HepG2 (cell line): ENCODE measurements around the gene THAP10. TPM values are rescaled to one million over a fixed set of nuclear protein-coding genes. Genes with fewer than 3 reads are reported as not detected.

Experiments used
- ATAC-seq: fragments of 200-7000 bp; cut with Tn5 transposase; 3 replicates; pipeline ENCODE4 v1.9.1; 2020; ENCODE audit warnings: mild to moderate bottlenecking, moderate library complexity
- BruUV-seq: library from RNA; stranded (reverse); fragments of 400-500 nt; replicated peaks from 2 replicates; lab custom pipeline; 2021; lab: Mats Ljungman, UMichigan
- CTCF ChIA-PET: fragments of 300-600 bp; formaldehyde crosslinking; extraction: SDS; loops from one replicate; lab custom pipeline; 2021; ENCODE audit warnings: low total read pairs, inconsistent platforms, low intra/inter-chr PET ratio; lab: Yijun Ruan, JAX
- POLR2A ChIA-PET: fragments of 350-600 bp; sonication (Branson Sonifier 250); formaldehyde crosslinking; loops from one replicate; lab custom pipeline; 2020; ENCODE audit warnings: antibody characterized with exemption, inconsistent platforms; lab: Yijun Ruan, JAX
- DNase-seq: peaks from one replicate; pipeline ENCODE4 v3.0.0-alpha.2; 2015; ENCODE audit warnings: low spot score
- FAIRE-seq: peaks from 3 replicates; lab custom pipeline; 2011; peaks lifted over from hg19 to GRCh38; lab: Jason Lieb, UNC
- H2AFZ ChIP-seq: one replicate; pipeline ENCODE4 v1.6.1; 2011; ENCODE audit warnings: low read length, inconsistent platforms
- H3K27ac ChIP-seq: fragments of 300-600 bp; 3 replicates; pipeline ENCODE4 v1.8.0; 2011; ENCODE audit warnings: mixed run types, mild to moderate bottlenecking, mixed read lengths, low read length, inconsistent platforms; ENCODE audit not compliant: insufficient read depth; ENCODE audit errors: extremely low read length
- H3K27me3 ChIP-seq, 2 experiments: fragments of 200-600 bp in 1 of 2; 2 replicates in 1 of 2; 3 replicates in 1 of 2; pipeline versions ENCODE4 v1.6.0 to v1.8.0; 2011; ENCODE audit warnings: low read length in 2 of 2, mild to moderate bottlenecking in 2 of 2, moderate library complexity in 2 of 2, inconsistent platforms in 1 of 2; ENCODE audit not compliant: insufficient read depth in 2 of 2, control insufficient read depth in 1 of 2
- H3K36me3 ChIP-seq, 2 experiments: fragments of 200-600 bp in 1 of 2; replicated peaks in 1 of 2; 2 replicates in 1 of 2; 3 replicates in 1 of 2; pipeline versions ENCODE4 v1.5.1 to v1.8.0; 2011; ENCODE audit warnings: low read length in 2 of 2, inconsistent platforms in 1 of 2; ENCODE audit not compliant: insufficient read depth in 2 of 2, control insufficient read depth in 1 of 2
- H3K4me1 ChIP-seq: 2 replicates; pipeline ENCODE4 v1.5.1; 2012; ENCODE audit warnings: low read length, inconsistent platforms; ENCODE audit not compliant: insufficient read depth
- H3K4me2 ChIP-seq: 2 replicates; pipeline ENCODE4 v1.6.0; 2011; ENCODE audit warnings: low read depth, low read length, inconsistent platforms
- H3K4me3 ChIP-seq, 3 experiments: fragments of 200-600 bp in 1 of 3; sonication (generic), shearing (Covaris generic) in 1 of 3; replicated peaks in 1 of 3; 2 replicates each; pipeline ENCODE4 v1.5.1; 2011 to 2016; ENCODE audit warnings: low read length in 3 of 3, inconsistent platforms in 2 of 3, low read depth in 2 of 3, mild to moderate bottlenecking in 2 of 3, control low read depth in 1 of 3, mixed read lengths in 1 of 3; ENCODE audit not compliant: insufficient read depth in 1 of 3
- H3K79me2 ChIP-seq: one replicate; pipeline ENCODE4 v1.6.1; 2011; ENCODE audit warnings: low read length, inconsistent platforms; ENCODE audit not compliant: insufficient read depth
- H3K9ac ChIP-seq: 2 replicates; pipeline ENCODE4 v1.6.0; 2011; ENCODE audit warnings: mild to moderate bottlenecking, low read depth, low read length, inconsistent platforms; ENCODE audit not compliant: insufficient read depth
- H3K9me3 ChIP-seq: 2 replicates; pipeline ENCODE4 v1.5.1; 2012; ENCODE audit warnings: mild to moderate bottlenecking, low read length
- H4K20me1 ChIP-seq: 2 replicates; pipeline ENCODE4 v1.6.0; 2011; ENCODE audit warnings: inconsistent platforms, mild to moderate bottlenecking, low read length, moderate library complexity; ENCODE audit not compliant: insufficient read depth
- BATF2 ChIP-seq: sonication (generic); formaldehyde crosslinking; IDR thresholded peaks from 2 replicates; pipeline ENCODE4 v1.8.0; 2022; ENCODE audit warnings: mild to moderate bottlenecking, missing genetic modification reagents, moderate library complexity
- BRD4 ChIP-seq: sonication (generic); formaldehyde crosslinking; IDR thresholded peaks from 2 replicates; pipeline ENCODE4 v1.4.0; 2020; ENCODE audit warnings: missing genetic modification reagents
- CCDC6 ChIP-seq: sonication (generic); formaldehyde crosslinking; IDR thresholded peaks from 2 replicates; pipeline ENCODE4 v1.8.1; 2022; ENCODE audit warnings: mild to moderate bottlenecking, missing genetic modification reagents, moderate library complexity
- DNMT1 ChIP-seq: sonication (generic); formaldehyde crosslinking; IDR thresholded peaks from 2 replicates; pipeline ENCODE4 v1.5.1; 2020; ENCODE audit warnings: mild to moderate bottlenecking, missing genetic modification reagents
- ETV5 ChIP-seq: IDR thresholded peaks from 2 replicates; pipeline ENCODE4 v1.6.1; 2018; ENCODE audit warnings: missing biosample characterization, missing genetic modification reagents, inconsistent platforms, borderline replicate concordance
- JUND ChIP-seq: sonication (generic); formaldehyde crosslinking; IDR thresholded peaks from 2 replicates; pipeline ENCODE4 v1.8.0; 2022; ENCODE audit warnings: mild to moderate bottlenecking, missing genetic modification reagents
- MEIS1 ChIP-seq: sonication (generic); formaldehyde crosslinking; IDR thresholded peaks from 2 replicates; pipeline ENCODE4 v1.9.0; 2021; ENCODE audit warnings: mild to moderate bottlenecking, missing genetic modification reagents, moderate library complexity, borderline replicate concordance
- MEIS2 ChIP-seq: sonication (generic); formaldehyde crosslinking; IDR thresholded peaks from 2 replicates; pipeline ENCODE4 v1.9.0; 2021; ENCODE audit warnings: mild to moderate bottlenecking, missing genetic modification reagents
- TBP ChIP-seq: sonication (generic); formaldehyde crosslinking; IDR thresholded peaks from 2 replicates; pipeline ENCODE4 v1.5.0; 2020; ENCODE audit warnings: missing genetic modification reagents
- TCF12 ChIP-seq, 2 experiments: fragments of 450-650 bp in 1 of 2; sonication (generic) in 1 of 2; formaldehyde crosslinking in 1 of 2; IDR thresholded peaks; 2 replicates each; pipeline versions ENCODE4 v1.6.1 to v1.8.0; 2017 to 2022; ENCODE audit warnings: antibody characterized with exemption in 1 of 2, mild to moderate bottlenecking in 1 of 2, missing genetic modification reagents in 1 of 2, moderate library complexity in 1 of 2
- TFDP2 ChIP-seq: sonication (generic); formaldehyde crosslinking; IDR thresholded peaks from 2 replicates; pipeline ENCODE4 v1.4.0; 2020; ENCODE audit warnings: missing genetic modification reagents
- ZNF12 ChIP-seq: sonication (generic); formaldehyde crosslinking; IDR thresholded peaks from 2 replicates; pipeline ENCODE4 v1.5.0; 2020; ENCODE audit warnings: missing genetic modification reagents
- ZNF253 ChIP-seq: sonication (generic); formaldehyde crosslinking; IDR thresholded peaks from 2 replicates; pipeline ENCODE4 v1.8.0; 2022; ENCODE audit warnings: mild to moderate bottlenecking, missing genetic modification reagents, borderline replicate concordance
- ZNF460 ChIP-seq: sonication (generic); formaldehyde crosslinking; IDR thresholded peaks from 2 replicates; pipeline ENCODE4 v1.5.1; 2020; ENCODE audit warnings: missing genetic modification reagents, mild to moderate bottlenecking, borderline replicate concordance
- ZNF501 ChIP-seq: sonication (generic); formaldehyde crosslinking; IDR thresholded peaks from 2 replicates; pipeline ENCODE4 v1.5.1; 2020; ENCODE audit warnings: mild to moderate bottlenecking, moderate library complexity, missing genetic modification reagents
- ZNF747 ChIP-seq: sonication (generic); formaldehyde crosslinking; IDR thresholded peaks from 2 replicates; pipeline ENCODE4 v1.8.1; 2023; ENCODE audit warnings: missing genetic modification reagents, mild to moderate bottlenecking, borderline replicate concordance
- ZSCAN29 ChIP-seq: sonication (generic); formaldehyde crosslinking; conservative IDR thresholded peaks from 2 replicates; pipeline ENCODE4 v1.4.0; 2020; ENCODE audit warnings: mild to moderate bottlenecking, missing genetic modification reagents
- WGBS: methylation state at CpG from one replicate; pipeline ENCODE4 v1.1.6; 2017; ENCODE audit warnings: low lambda C conversion rate; 5-methylcytosine and 5-hydroxymethylcytosine counted together
- in situ Hi-C: cut with HindIII; loops from 2 replicates; pipeline ENCODE4 v1.10.0; 2017; ENCODE audit warnings: low pct_unique_long_range_greater_than_20kb; ENCODE audit not compliant: extremely low pct_ligation_motif_present
- intact Hi-C: fragments of 100-400 bp; cut with micrococcal nuclease; formaldehyde crosslinking; loops from one replicate; pipeline ENCODE4 v1.10.0; 2022; ENCODE audit not compliant: unreplicated experiment
- polyA plus RNA-seq, 8 experiments: library from polyadenylated mRNA; depleted of rRNA in 3 of 8; stranded (reverse) in 7 of 8; unstranded in 1 of 8; fragments of >200 nt; fragmentation: Illumina TruSeq in 4 of 8; extraction: Trizol in 4 of 8; gene quantifications; 2 replicates each; pipeline versions ENCODE4 v1.2.1 to v1.2.3, GENCODE V29; 2011 to 2016; ENCODE audit warnings: low read depth in 4 of 8, missing spikeins in 1 of 8, mixed read lengths in 1 of 8; ENCODE audit not compliant: insufficient read depth in 1 of 8
- total RNA-seq, 5 experiments: library from RNA; depleted of rRNA; stranded (reverse); fragments of >200 nt; fragmentation: Illumina TruSeq; extraction: Trizol; gene quantifications; 2 replicates each; pipeline ENCODE4 v1.2.3, GENCODE V29; 2016; ENCODE audit warnings: low read depth in 1 of 5

THAP10 gene
- total and polyA plus RNA-seq, 2 of the 13 experiments (the other 11 are each of a cell fraction or from before 2014, with no cell fraction given): 0.64 to 0.69 TPM

- peak overlapping the region; percentile 68 for H3K4me2 ChIP-seq
- WGBS: 26% methylated on average over 8 of the region's 9 CpGs
- H4K20me1 ChIP-seq: no peaks in the 10 kb centered on the region
- no peaks in the 10 kb centered on the region for H3K9me3 ChIP-seq
- H3K4me3 ChIP-seq: peak overlapping the region in 1 of 3 experiments; percentile 19; a peak in 2 of 6 replicates
- H3K27ac ChIP-seq: peak overlapping the region; percentile 46
- ATAC-seq (peak; percentile 86), FAIRE-seq (no peak), DNase-seq (peak; percentile 72)
- no TSS peak for BruUV-seq
- intact Hi-C loops: no loop called here
- no peaks in the 10 kb centered on the region for H3K79me2 ChIP-seq
- in situ Hi-C loops: no loop called here
- H3K36me3 ChIP-seq: no peaks in the 10 kb centered on the region
- H3K9ac ChIP-seq: peak overlapping the region; percentile 45; the same call in 1 of the 2 replicates
- peaks cover 38% of the 10 kb centered on the region for H3K4me1 ChIP-seq
- H3K27me3 ChIP-seq: no peaks in the 10 kb centered on the region
- H2AFZ ChIP-seq: peak overlapping the region; percentile 74
- POLR2A ChIA-PET: interaction anchor here (0.7 to 6.9 kb wide), 9 partner anchors 9 to 70 kb away, joined by 3 to 69 read pairs (median 9); partner anchors contain the start of genes LARP6, THAP10 and UACA
- CTCF ChIA-PET: interaction anchor here (1.1 kb wide), 1 partner anchor 9 kb away, joined by 3 read pairs; no protein-coding TSS in a partner anchor
- TF ChIP-seq ZNF501 (CRISPR knock-in tag) (0 out of 2 replicates have a peak, but pooled peaks have one; percentile 38), BATF2 (CRISPR knock-in tag) (no peak), ZNF253 (CRISPR knock-in tag) (no peak), ETV5 (CRISPR knock-in tag) (peak; percentile 67; the same call in 1 of the 2 replicates), MEIS1 (CRISPR knock-in tag) (no peak), ZNF460 (no peak), BRD4 (CRISPR knock-in tag) (no peak), TCF12 (IDR thresholded peaks at IDR 0.05) (no peak), TCF12 (CRISPR knock-in tag; IDR thresholded peaks at IDR 0.05) (no peak), ZNF12 (no peak), ZNF747 (CRISPR knock-in tag) (no peak), ZSCAN29 (CRISPR knock-in tag) (no peak), CCDC6 (CRISPR knock-in tag) (no peak), MEIS2 (CRISPR knock-in tag) (no peak), DNMT1 (CRISPR knock-in tag) (no peak), JUND (peak; percentile 93), TBP (CRISPR knock-in tag) (no peak), TFDP2 (CRISPR knock-in tag) (no peak)
These were observed 58.1 kb downstream of the THAP10 start for GRCh38 chr15:70833861-70834765.
